Measurements from ENCODE around the gene OR2W3. TPM values are rescaled to one million over a fixed set of nuclear protein-coding genes. Genes with fewer than 3 reads are reported as not detected.

Gene OR2W3
- total RNA-seq, 1 experiment from 2014 or later, result not detected

DNA sequence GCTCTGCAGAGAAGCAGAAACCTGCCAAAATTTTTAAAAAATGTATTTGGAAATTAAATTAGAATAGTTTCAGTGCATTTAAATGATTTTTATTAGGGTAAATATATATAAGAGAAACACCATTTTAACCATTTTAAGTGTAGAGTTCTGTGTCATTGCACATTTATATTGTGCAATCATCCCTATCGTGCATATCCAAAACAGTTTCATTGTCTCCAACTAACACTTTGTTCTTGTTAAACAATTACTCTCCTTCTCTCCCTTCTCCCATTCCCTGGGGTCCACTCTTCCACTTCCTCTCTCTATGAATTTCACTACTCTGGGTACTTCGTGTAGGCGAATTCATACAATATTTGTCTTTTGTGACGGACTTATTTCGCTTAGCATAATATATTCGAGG is 47.2 kb downstream of the OR2W3 start:
- no peak overlapping the region for H3K4me3 ChIP-seq (ENCODE audit: insufficient read depth, low read depth, low read length)
- H3K36me3 ChIP-seq (replicated peaks; ENCODE audit: control insufficient read depth, insufficient read depth, low read length), result no peaks in the 10 kb centered on the region
- no peaks in the 10 kb centered on the region for H3K27me3 ChIP-seq (ENCODE audit: control insufficient read depth, insufficient read depth, low read length)
- DNase-seq, result no peak

Other genes starting within 250 kb of the OR2W3 start
- not detected in 2 replicates for gene OR13G1, start 215.8 kb upstream of the OR2W3 start, total RNA-seq (2014; rRNA removed; shearing (Covaris generic))
- gene OR6F1, start 178.9 kb upstream of the OR2W3 start, total RNA-seq (2014; rRNA removed; shearing (Covaris generic)), result not detected in 2 replicates
- not detected in 2 replicates for gene OR14K1, start 157.0 kb upstream of the OR2W3 start, total RNA-seq (2014; rRNA removed; shearing (Covaris generic))
- not detected in 2 replicates for gene OR14A2, start 147.4 kb upstream of the OR2W3 start, total RNA-seq (2014; rRNA removed; shearing (Covaris generic))
- gene OR1C1, start 135.0 kb upstream of the OR2W3 start, total RNA-seq (2014; rRNA removed; shearing (Covaris generic)), result not detected in 2 replicates
- gene OR14A16, start 71.5 kb upstream of the OR2W3 start, total RNA-seq (2014; rRNA removed; shearing (Covaris generic)), result not detected in 2 replicates
- not detected in 2 replicates for gene OR11L1, start 53.7 kb upstream of the OR2W3 start, total RNA-seq (2014; rRNA removed; shearing (Covaris generic))
- gene TRIM58, start 38.4 kb upstream of the OR2W3 start, total RNA-seq (2014; rRNA removed; shearing (Covaris generic)), result 0.04 and 0.10 TPM in 2 replicates
- not detected in 2 replicates for gene OR2T8, start 24.7 kb downstream of the OR2W3 start, total RNA-seq (2014; rRNA removed; shearing (Covaris generic))
- not detected in 2 replicates for gene OR2AJ1, start 29.3 kb downstream of the OR2W3 start, total RNA-seq (2014; rRNA removed; shearing (Covaris generic))
- gene OR2L8, start 53.3 kb downstream of the OR2W3 start, total RNA-seq (2014; rRNA removed; shearing (Covaris generic)), result not detected in 2 replicates
- gene OR2AK2, start 69.6 kb downstream of the OR2W3 start, total RNA-seq (2014; rRNA removed; shearing (Covaris generic)), result not detected in 2 replicates
- not detected in 2 replicates for gene OR2L5, start 118.1 kb downstream of the OR2W3 start, total RNA-seq (2014; rRNA removed; shearing (Covaris generic))
- gene OR2L2, start 134.5 kb downstream of the OR2W3 start, total RNA-seq (2014; rRNA removed; shearing (Covaris generic)), result not detected in 2 replicates
- not detected in 2 replicates for gene OR2L3, start 151.2 kb downstream of the OR2W3 start, total RNA-seq (2014; rRNA removed; shearing (Covaris generic))
- not detected in 2 replicates for gene OR2L13, start 199.6 kb downstream of the OR2W3 start, total RNA-seq (2014; rRNA removed; shearing (Covaris generic))
- gene OR2M5, start 249.6 kb downstream of the OR2W3 start, total RNA-seq (2014; rRNA removed; shearing (Covaris generic)), result not detected in 2 replicates

Data from H7 (cell line).